Upper lobe of left lung (tissue), 4 donors: ENCODE measurements around the gene NDUFAF7.

ENCODE experiments used
- CTCF ChIP-seq, 6 experiments: fragments of 450-650 bp in 4 of 6; fragments of 200-600 bp in 2 of 6; sonication (generic) in 2 of 6; IDR thresholded peaks; one replicate each; pipeline ENCODE4 v1.5.1; 2016 to 2019; ENCODE audit warnings: antibody characterized with exemption in 6 of 6
- POLR2A ChIP-seq, 4 donors: fragments of 450-650 bp; IDR thresholded peaks; one replicate each; pipeline ENCODE4 v1.5.1; 2016 to 2017; ENCODE audit warnings: antibody characterized with exemption in 4 of 4, mild to moderate bottlenecking in 2 of 4

- TF ChIP-seq POLR2A (IDR thresholded peaks at IDR 0.05) (no peak), CTCF (IDR thresholded peaks at IDR 0.05) (no peak)
Observed at GRCh38 chr2:37267685-37268084, 36.2 kb downstream of the NDUFAF7 start.
